GM04504 (cell line): ENCODE data around the gene PDZRN4.

Experiments
- DNase-seq: peaks from one replicate; pipeline ENCODE4 v3.0.0-alpha.2; 2012; ENCODE audit warnings: low read depth

PDZRN4 gene

GRCh38 chr12:41459111-41459905 is 271.2 kb downstream of the PDZRN4 start:
- DNase-seq, result no peak

- no peak for DNase-seq
These were observed 271.7 kb downstream of the PDZRN4 start for GRCh38 chr12:41459906-41460214.

- DNase-seq, result no peak
These were observed 272.8 kb downstream of the PDZRN4 start for GRCh38 chr12:41460906-41461305.

- no peak for DNase-seq
These were observed 274.2 kb downstream of the PDZRN4 start for GRCh38 chr12:41462312-41462711.

- DNase-seq, result no peak
These were observed 277.4 kb downstream of the PDZRN4 start for GRCh38 chr12:41465526-41465925.

GRCh38 chr12:41466300-41466699 is 278.2 kb downstream of the PDZRN4 start:
- DNase-seq, result no peak

GRCh38 chr12:41466802-41467201 is 278.7 kb downstream of the PDZRN4 start:
- no peak for DNase-seq

- no peak for DNase-seq
These were observed 279.6 kb downstream of the PDZRN4 start for GRCh38 chr12:41467591-41468325.

- no peak for DNase-seq
These were observed 280.2 kb downstream of the PDZRN4 start for GRCh38 chr12:41468341-41468740.

GRCh38 chr12:41468756-41469155 is 280.6 kb downstream of the PDZRN4 start:
- DNase-seq, result no peak

GRCh38 chr12:41473441-41473840 is 285.3 kb downstream of the PDZRN4 start:
- DNase-seq, result no peak

- DNase-seq, result no peak
These were observed 285.9 kb downstream of the PDZRN4 start for GRCh38 chr12:41474001-41474400.

- DNase-seq, result no peak
These were observed 288.6 kb downstream of the PDZRN4 start for GRCh38 chr12:41476499-41477439.

GRCh38 chr12:41479426-41479825 is 291.3 kb downstream of the PDZRN4 start:
- no peak for DNase-seq

GRCh38 chr12:41485203-41485602 is 297.1 kb downstream of the PDZRN4 start:
- no peak for DNase-seq

- DNase-seq, result no peak
These were observed 298.6 kb downstream of the PDZRN4 start for GRCh38 chr12:41486718-41487117.

GRCh38 chr12:41496009-41496408 is 307.9 kb downstream of the PDZRN4 start:
- DNase-seq, result no peak

- DNase-seq, result no peak
These were observed 309.3 kb downstream of the PDZRN4 start for GRCh38 chr12:41497409-41497808.

- DNase-seq, result no peak
These were observed 316.9 kb downstream of the PDZRN4 start for GRCh38 chr12:41504976-41505375.

GRCh38 chr12:41507286-41507685 is 319.2 kb downstream of the PDZRN4 start:
- DNase-seq, result no peak

GRCh38 chr12:41509271-41510055 is 321.3 kb downstream of the PDZRN4 start:
- no peak for DNase-seq

- no peak for DNase-seq
These were observed 322.4 kb downstream of the PDZRN4 start for GRCh38 chr12:41510470-41510869.
